ENCODE data around the gene ZNF335. TPM values are rescaled to one million over a fixed set of nuclear protein-coding genes. Genes with fewer than 3 reads are reported as not detected.

Gene ZNF335
- total and polyA plus RNA-seq, 2 of the 13 experiments (the other 11 are each of a cell fraction or from before 2014, with no cell fraction given), result 9.7 to 13.7 TPM

DNA sequence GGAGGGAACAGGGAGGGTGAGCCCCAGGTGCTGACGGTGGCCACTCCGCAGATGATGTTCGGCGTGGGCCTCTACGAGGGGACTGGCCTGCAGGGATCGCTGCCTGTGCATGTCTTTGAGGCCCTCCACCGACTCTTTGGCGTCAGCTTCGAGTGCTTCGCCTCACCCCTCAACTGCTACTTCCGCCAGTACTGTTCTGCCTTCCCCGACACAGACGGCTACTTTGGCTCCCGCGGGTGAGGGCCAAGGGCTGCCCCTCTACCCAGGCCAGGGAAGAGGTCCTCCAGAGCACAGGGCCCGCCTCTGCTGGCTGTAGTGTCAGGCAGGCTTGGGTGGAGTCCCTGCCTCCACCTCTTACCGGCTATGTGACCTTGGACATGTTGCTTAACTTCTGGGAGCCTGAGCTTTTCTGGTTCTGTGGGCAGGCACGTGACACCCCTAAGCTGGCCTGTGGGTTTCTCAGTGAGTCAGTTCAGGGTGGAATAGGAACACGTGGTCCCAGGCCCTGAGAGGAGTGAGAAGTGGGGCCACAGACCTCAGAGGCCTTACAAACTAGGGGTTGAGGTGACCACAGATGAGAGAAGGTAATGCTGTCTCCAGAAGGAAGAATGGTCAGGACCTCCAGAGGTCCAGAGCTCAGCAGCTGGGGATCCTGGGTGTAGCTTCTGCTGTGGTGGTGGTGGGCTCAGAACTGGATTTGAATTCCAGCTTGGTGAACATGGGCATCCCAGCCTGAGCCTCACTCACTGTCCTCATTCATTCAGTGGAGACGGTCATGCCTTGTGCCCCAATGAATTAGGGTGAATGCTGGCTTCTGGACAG lies 25.6 kb downstream of the ZNF335 start (continued):
- TF ChIP-seq BHLHE40 (IDR thresholded peaks at IDR 0.05; ENCODE audit: low read length) (peak; percentile 99), FOXC1 (CRISPR knock-in tag; IDR thresholded peaks at IDR 0.05; ENCODE audit: borderline replicate concordance) (peak; percentile 85), DPF2 (CRISPR knock-in tag; IDR thresholded peaks at IDR 0.05; ENCODE audit: borderline replicate concordance, low read depth) (peak; percentile 62), SALL1 (CRISPR knock-in tag; IDR thresholded peaks at IDR 0.05) (peak; percentile 98), ZNF530 (CRISPR knock-in tag; IDR thresholded peaks at IDR 0.05; ENCODE audit: low read depth) (no peak), MAZ (IDR thresholded peaks at IDR 0.05; ENCODE audit: borderline replicate concordance, low read depth, low read length) (no peak), MAZ (CRISPR knock-in tag; IDR thresholded peaks at IDR 0.05; ENCODE audit: low read depth) (peak; percentile 94)
- TF ChIP-seq, protein P1, sequence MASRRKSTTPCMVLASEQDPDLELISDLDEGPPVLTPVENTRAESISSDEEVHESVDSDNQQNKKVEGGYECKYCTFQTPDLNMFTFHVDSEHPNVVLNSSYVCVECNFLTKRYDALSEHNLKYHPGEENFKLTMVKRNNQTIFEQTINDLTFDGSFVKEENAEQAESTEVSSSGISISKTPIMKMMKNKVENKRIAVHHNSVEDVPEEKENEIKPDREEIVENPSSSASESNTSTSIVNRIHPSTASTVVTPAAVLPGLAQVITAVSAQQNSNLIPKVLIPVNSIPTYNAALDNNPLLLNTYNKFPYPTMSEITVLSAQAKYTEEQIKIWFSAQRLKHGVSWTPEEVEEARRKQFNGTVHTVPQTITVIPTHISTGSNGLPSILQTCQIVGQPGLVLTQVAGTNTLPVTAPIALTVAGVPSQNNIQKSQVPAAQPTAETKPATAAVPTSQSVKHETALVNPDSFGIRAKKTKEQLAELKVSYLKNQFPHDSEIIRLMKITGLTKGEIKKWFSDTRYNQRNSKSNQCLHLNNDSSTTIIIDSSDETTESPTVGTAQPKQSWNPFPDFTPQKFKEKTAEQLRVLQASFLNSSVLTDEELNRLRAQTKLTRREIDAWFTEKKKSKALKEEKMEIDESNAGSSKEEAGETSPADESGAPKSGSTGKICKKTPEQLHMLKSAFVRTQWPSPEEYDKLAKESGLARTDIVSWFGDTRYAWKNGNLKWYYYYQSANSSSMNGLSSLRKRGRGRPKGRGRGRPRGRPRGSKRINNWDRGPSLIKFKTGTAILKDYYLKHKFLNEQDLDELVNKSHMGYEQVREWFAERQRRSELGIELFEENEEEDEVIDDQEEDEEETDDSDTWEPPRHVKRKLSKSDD (CRISPR knock-in tag; IDR thresholded peaks at IDR 0.05; ENCODE audit: low read depth), result 0 out of 2 replicates have a peak, but pooled peaks have one; percentile 4
- TF ChIP-seq, protein P2, sequence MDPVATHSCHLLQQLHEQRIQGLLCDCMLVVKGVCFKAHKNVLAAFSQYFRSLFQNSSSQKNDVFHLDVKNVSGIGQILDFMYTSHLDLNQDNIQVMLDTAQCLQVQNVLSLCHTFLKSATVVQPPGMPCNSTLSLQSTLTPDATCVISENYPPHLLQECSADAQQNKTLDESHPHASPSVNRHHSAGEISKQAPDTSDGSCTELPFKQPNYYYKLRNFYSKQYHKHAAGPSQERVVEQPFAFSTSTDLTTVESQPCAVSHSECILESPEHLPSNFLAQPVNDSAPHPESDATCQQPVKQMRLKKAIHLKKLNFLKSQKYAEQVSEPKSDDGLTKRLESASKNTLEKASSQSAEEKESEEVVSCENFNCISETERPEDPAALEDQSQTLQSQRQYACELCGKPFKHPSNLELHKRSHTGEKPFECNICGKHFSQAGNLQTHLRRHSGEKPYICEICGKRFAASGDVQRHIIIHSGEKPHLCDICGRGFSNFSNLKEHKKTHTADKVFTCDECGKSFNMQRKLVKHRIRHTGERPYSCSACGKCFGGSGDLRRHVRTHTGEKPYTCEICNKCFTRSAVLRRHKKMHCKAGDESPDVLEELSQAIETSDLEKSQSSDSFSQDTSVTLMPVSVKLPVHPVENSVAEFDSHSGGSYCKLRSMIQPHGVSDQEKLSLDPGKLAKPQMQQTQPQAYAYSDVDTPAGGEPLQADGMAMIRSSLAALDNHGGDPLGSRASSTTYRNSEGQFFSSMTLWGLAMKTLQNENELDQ (CRISPR knock-in tag; IDR thresholded peaks at IDR 0.05; ENCODE audit: borderline replicate concordance), result no peak
- TF ChIP-seq, protein P3, sequence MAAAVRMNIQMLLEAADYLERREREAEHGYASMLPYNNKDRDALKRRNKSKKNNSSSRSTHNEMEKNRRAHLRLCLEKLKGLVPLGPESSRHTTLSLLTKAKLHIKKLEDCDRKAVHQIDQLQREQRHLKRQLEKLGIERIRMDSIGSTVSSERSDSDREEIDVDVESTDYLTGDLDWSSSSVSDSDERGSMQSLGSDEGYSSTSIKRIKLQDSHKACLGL (CRISPR knock-in tag; IDR thresholded peaks at IDR 0.05), result peak; percentile 62
- TF ChIP-seq, protein P4, sequence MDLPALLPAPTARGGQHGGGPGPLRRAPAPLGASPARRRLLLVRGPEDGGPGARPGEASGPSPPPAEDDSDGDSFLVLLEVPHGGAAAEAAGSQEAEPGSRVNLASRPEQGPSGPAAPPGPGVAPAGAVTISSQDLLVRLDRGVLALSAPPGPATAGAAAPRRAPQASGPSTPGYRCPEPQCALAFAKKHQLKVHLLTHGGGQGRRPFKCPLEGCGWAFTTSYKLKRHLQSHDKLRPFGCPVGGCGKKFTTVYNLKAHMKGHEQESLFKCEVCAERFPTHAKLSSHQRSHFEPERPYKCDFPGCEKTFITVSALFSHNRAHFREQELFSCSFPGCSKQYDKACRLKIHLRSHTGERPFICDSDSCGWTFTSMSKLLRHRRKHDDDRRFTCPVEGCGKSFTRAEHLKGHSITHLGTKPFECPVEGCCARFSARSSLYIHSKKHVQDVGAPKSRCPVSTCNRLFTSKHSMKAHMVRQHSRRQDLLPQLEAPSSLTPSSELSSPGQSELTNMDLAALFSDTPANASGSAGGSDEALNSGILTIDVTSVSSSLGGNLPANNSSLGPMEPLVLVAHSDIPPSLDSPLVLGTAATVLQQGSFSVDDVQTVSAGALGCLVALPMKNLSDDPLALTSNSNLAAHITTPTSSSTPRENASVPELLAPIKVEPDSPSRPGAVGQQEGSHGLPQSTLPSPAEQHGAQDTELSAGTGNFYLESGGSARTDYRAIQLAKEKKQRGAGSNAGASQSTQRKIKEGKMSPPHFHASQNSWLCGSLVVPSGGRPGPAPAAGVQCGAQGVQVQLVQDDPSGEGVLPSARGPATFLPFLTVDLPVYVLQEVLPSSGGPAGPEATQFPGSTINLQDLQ (CRISPR knock-in tag; IDR thresholded peaks at IDR 0.05), result peak; percentile 93
- TF ChIP-seq, protein P5, sequence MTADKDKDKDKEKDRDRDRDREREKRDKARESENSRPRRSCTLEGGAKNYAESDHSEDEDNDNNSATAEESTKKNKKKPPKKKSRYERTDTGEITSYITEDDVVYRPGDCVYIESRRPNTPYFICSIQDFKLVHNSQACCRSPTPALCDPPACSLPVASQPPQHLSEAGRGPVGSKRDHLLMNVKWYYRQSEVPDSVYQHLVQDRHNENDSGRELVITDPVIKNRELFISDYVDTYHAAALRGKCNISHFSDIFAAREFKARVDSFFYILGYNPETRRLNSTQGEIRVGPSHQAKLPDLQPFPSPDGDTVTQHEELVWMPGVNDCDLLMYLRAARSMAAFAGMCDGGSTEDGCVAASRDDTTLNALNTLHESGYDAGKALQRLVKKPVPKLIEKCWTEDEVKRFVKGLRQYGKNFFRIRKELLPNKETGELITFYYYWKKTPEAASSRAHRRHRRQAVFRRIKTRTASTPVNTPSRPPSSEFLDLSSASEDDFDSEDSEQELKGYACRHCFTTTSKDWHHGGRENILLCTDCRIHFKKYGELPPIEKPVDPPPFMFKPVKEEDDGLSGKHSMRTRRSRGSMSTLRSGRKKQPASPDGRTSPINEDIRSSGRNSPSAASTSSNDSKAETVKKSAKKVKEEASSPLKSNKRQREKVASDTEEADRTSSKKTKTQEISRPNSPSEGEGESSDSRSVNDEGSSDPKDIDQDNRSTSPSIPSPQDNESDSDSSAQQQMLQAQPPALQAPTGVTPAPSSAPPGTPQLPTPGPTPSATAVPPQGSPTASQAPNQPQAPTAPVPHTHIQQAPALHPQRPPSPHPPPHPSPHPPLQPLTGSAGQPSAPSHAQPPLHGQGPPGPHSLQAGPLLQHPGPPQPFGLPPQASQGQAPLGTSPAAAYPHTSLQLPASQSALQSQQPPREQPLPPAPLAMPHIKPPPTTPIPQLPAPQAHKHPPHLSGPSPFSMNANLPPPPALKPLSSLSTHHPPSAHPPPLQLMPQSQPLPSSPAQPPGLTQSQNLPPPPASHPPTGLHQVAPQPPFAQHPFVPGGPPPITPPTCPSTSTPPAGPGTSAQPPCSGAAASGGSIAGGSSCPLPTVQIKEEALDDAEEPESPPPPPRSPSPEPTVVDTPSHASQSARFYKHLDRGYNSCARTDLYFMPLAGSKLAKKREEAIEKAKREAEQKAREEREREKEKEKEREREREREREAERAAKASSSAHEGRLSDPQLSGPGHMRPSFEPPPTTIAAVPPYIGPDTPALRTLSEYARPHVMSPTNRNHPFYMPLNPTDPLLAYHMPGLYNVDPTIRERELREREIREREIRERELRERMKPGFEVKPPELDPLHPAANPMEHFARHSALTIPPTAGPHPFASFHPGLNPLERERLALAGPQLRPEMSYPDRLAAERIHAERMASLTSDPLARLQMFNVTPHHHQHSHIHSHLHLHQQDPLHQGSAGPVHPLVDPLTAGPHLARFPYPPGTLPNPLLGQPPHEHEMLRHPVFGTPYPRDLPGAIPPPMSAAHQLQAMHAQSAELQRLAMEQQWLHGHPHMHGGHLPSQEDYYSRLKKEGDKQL (CRISPR knock-in tag; IDR thresholded peaks at IDR 0.05; ENCODE audit: low read depth), result no peak

Measured in HepG2 (cell line).